GM21619 (cell line): ENCODE data around the gene CLDN19.
"Not testable (repeated sequence)": the region's sequence is repeated elsewhere in the genome, so short reads cannot be mapped to it uniquely, and the experiment has no call there.

Source experiments
- ATAC-seq: cut with Tn5 transposase; IDR thresholded peaks from one replicate; pipeline ENCODE4 v1.9.1; 2021; ENCODE audit not compliant: unreplicated experiment

CLDN19 gene

GRCh38 chr1:42761567-42761966 is 21.5 kb upstream of the CLDN19 start:
- no peak for ATAC-seq

DNA sequence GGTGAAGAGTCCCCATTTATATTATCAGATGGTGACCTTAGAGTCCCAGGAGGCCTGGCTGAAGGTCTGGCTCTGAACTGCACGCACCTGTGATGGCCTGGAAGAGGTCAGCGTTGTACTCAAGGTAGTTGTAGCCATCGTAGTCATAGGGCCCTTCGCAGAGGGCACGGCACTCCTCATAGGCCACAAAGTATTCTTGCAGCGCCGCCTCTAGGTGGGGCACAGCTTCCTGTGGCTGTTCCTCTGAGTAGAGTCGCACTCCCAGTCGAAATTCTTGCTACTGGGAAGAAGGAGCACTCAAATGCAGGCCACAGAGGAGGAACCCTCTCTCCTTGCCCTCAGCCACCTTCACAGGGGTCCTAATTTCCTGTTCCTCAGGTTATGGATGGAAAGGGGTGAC is 19.1 kb upstream of the CLDN19 start:
- ATAC-seq, result no peak

GRCh38 chr1:42758641-42759040 is 18.6 kb upstream of the CLDN19 start:
- no peak for ATAC-seq

GRCh38 chr1:42757892-42758275 is 17.8 kb upstream of the CLDN19 start:
- no peak for ATAC-seq

GRCh38 chr1:42756956-42757891 is 17.2 kb upstream of the CLDN19 start:
- no peak for ATAC-seq

DNA sequence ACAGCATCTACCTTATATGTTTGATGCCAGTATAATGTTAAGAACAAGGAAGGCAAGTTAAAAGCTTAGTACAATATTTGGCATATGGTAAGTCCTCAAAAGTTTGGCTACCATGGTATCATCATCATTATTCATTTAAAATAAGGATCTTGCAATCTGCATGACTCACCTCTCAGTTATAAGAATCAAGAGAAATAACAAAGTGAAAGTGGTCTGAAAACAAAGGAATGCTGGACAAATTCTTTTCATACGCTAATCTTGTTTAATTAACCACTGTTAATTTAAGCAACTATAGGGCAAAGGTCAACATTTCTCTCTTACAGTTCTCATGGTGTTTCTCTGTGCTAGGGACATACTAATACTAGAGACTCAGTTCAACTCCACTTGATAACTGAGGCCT is 13.0 kb upstream of the CLDN19 start:
- ATAC-seq, result no peak

DNA sequence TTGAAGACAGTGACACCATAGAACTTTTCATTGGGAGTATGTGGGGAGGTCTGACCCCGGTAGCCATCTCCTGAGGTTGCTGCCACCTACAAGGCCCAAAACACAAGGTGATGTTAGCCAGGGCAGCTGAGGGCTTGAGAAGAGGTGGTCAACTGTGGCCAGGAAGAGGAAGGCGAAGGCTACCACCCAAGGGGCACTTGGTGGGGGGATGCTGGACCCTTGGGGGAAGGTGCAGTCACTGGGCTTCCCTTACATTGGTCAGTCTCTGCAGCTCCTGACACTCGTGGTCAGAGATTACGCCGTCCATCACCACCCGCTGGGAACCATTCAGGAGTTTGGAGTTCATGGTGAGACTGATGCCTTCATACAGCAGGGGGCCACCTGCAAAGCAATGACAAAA is 12.2 kb upstream of the CLDN19 start:
- ATAC-seq, result no peak

DNA sequence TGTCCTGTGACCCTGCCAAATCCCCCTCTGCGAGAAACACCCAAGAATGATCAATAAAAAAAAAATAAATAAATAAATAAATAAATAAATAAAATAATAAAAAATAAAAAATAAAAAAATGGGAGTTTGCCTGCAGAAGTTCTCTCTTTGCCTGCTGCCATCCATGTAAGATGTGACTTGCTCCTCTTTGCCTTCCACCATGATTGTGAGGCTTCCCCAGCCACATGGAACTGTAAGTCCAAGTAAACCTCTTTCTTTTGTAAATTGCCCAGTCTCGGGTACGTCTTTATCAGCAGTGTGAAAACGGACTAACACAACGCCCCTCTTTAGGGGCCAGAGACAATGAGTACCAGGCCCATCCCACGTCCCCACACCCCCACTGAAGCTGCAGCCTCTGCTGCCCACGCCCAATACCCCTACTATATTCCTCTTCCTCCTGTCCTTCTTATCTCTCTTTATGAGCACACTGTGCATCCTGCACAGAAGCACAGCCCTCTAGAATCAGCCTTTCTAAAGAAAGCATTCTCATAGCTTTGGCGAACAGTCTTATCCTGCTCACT is 11.6 kb upstream of the CLDN19 start:
- ATAC-seq, result not testable (repeated sequence)

DNA sequence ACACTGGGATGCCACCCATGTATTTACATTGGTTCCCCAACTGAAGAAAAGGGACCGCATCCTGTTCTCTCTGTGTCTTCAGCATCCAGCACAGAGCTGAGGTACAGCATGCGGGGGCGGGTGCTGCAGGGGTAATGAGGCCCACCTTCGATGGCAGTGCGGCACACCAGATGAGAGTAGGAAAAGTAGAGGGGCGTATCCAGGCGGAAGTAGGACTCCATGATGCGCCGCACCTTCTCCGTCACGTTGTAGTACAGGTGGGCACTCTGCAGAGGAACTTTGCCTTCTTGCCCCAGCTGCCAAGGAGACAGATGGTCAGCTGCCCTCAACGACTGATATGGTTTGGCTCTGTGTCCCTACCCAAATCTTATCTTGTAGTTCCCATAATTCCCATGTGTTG is 10.0 kb upstream of the CLDN19 start:
- ATAC-seq, result no peak

- ATAC-seq, result no peak
Observed at GRCh38 chr1:42748461-42749410, 8.7 kb upstream of the CLDN19 start.

GRCh38 chr1:42748021-42748420 is 8.0 kb upstream of the CLDN19 start:
- ATAC-seq, result no peak

DNA sequence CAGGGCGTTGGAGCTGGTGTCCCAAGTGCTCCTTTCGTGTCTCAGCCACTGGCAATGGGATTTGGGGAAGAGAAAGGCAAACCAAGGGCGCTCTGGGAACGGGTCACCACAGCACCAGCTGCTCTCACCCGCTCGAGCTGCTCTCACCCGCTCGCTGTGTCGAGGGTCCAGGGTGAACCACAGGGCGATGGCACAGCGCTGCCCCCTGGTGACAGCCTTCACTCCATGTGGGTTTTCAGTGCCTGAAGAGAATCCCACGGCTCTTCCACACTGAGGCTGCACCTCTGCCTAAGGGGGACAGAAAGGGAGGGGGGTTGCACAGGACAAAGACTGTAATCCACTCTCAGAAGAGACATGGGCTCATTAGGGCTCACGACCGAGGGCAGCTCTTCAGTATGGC is 7.1 kb upstream of the CLDN19 start:
- ATAC-seq, result no peak

DNA sequence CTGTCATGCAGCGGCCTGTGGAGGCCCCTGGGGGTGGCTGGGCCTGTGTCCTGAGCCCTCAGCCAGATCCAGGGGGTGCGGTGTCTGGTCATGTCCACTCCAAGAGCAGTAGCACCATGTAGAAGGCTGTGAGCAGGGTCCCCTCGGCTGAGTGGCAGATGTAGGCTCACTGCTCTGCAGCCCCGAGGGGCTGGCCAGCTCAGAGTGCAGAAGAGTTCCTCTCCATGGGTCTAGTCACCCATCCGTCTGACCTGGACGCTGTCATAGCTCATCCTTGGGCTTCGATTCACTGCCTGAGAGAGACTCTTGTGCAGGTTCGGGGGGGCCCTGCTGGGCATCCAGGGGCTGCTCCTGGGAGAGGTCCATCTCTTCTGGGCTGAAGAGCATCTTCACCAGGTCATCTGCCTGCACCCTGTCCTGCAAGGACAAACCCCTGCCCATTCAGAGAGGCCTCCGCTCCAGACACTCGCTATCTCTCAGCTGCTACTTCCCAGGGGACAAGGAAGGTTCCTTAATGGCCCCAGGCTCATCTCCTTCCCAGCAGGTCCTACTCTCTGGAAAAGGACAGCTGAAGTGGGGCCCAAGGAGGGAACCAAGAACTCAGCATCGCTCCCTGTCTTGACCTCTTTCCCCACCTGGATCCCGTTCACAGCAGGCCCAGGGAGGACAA is 6.5 kb upstream of the CLDN19 start:
- no peak for ATAC-seq

- no peak for ATAC-seq
Observed at GRCh38 chr1:42745851-42746250, 5.8 kb upstream of the CLDN19 start.

GRCh38 chr1:42744148-42744413 is 4.0 kb upstream of the CLDN19 start:
- no peak for ATAC-seq

DNA sequence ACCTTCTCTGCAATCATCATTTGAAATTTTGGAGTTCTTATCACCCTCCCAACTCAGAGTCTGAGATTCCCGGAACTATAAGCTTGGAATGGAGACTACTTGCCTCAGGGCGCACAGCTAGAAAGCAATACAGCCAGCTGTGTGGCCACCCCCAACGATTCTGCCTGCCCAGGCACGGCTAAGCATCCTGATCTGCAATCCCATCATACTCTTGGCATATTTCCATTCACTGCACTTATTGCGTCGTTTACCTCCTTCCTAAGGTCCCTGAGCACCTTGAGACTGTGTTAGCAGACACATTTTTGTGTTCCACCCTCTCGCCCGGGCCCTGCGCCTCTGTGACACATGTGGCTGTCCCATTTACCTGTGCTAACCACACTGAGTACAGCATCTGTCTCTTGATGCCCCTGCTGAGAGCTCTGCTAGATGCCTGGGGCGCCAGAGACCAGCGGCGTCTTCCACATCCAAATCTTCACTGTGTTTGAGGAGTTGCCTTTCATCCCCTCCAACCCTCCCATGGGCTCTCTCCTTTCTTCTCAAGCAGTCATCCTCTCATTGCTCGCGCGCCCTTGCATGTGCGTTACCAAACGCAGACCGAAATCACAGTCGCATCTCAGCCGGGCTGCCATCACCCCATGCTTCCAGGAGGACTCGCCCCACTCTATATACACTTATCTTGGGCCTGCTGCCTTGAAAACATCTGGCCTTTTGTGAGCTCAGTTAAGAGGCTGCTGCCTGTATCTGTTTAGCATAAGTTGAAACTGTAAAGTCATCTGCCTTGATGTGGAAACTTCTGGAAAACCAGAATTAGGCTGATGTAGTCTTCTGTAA is 3.5 kb upstream of the CLDN19 start:
- ATAC-seq, result no peak

- no peak for ATAC-seq
Observed at GRCh38 chr1:42742617-42743316, 2.7 kb upstream of the CLDN19 start.

- no peak for ATAC-seq
Observed at GRCh38 chr1:42742141-42742540, 2.1 kb upstream of the CLDN19 start.

- ATAC-seq, result no peak
Observed at GRCh38 chr1:42741706-42742105, 1.7 kb upstream of the CLDN19 start.
